ENCODE measurements around the gene RAD1.

- TF ChIP-seq CTCF (conservative IDR thresholded peaks at IDR 0.05; ENCODE audit: low read length) (no peak), EZH2phosphoT487 (IDR thresholded peaks at IDR 0.05; ENCODE audit: borderline replicate concordance) (no peak)
Observed at GRCh38 chr5:34930462-34930844, 15.1 kb upstream of the RAD1 start.
